22Rv1 (cell line): ENCODE measurements around the gene SARS2.

Source experiments
- H3K27ac ChIP-seq: fragments of 450-650 bp; 2 replicates; pipeline ENCODE4 v1.5.1; 2017
- ZFX ChIP-seq: fragments of 450-650 bp; IDR thresholded peaks from 2 replicates; pipeline ENCODE4 v1.6.1; 2017; ENCODE audit warnings: antibody characterized with exemption, borderline replicate concordance
- TF ChIP-seq, protein P1 (sequence below): fragments of 450-650 bp; IDR thresholded peaks from 2 replicates; pipeline ENCODE4 v1.5.1; 2017; ENCODE audit warnings: mild to moderate bottlenecking

SARS2 gene

GRCh38 chr19:38905620-38906019 is 24.9 kb downstream of the SARS2 start:
- TF ChIP-seq, protein P1, sequence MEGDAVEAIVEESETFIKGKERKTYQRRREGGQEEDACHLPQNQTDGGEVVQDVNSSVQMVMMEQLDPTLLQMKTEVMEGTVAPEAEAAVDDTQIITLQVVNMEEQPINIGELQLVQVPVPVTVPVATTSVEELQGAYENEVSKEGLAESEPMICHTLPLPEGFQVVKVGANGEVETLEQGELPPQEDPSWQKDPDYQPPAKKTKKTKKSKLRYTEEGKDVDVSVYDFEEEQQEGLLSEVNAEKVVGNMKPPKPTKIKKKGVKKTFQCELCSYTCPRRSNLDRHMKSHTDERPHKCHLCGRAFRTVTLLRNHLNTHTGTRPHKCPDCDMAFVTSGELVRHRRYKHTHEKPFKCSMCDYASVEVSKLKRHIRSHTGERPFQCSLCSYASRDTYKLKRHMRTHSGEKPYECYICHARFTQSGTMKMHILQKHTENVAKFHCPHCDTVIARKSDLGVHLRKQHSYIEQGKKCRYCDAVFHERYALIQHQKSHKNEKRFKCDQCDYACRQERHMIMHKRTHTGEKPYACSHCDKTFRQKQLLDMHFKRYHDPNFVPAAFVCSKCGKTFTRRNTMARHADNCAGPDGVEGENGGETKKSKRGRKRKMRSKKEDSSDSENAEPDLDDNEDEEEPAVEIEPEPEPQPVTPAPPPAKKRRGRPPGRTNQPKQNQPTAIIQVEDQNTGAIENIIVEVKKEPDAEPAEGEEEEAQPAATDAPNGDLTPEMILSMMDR = no peak
- TF ChIP-seq ZFX = no peak
- no peak overlapping the region for H3K27ac ChIP-seq

GRCh38 chr19:38904581-38905539 is 25.7 kb downstream of the SARS2 start:
- no peak overlapping the region for H3K27ac ChIP-seq

DNA sequence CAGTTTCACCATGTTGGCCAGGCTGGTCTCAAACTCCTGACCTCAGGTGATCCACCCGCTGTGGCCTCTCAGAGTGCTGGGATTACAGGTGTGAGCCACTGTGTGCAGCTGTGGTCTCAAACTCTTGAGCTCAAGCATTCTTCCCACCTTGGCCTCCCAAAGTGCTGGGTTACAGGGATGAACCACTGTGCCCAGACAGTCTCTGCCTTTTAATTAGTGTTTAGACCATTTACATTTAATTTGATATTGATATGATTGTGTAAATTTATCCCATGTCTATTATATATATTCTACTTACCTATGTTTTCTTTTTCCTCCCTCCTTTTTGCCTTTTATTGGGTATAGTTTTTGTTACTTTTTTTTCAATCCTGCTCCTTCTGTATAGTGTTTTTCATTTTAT is 28.9 kb downstream of the SARS2 start:
- no peak for TF ChIP-seq ZFX
- TF ChIP-seq, protein P1 = no peak
- no peak overlapping the region for H3K27ac ChIP-seq

More at GRCh38 chr19:38904581-38905539, 25.7 kb downstream of the SARS2 start:
- TF ChIP-seq ZFX = no peak
- TF ChIP-seq, protein P1 = no peak

DNA sequence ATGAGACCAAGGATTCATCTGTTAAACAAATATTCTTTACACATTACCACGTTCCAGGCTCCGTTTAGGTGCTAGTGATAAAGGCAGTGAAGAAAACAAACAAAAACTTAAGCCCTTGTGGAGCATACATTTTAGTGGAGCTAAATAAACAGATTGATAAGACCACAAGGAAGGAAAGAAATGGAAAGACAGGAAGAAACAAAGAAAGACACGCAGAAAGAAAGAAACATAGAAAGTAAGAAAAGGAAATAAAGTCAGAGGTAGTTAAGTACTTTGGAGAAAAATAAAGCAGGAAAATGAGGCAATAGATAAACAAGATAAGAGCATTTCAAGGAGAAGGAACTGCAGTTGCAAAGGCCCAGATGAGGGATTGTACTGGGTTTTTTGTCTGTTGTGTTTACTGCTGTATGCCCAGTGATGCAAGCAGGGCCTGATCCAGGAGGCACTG is 29.8 kb downstream of the SARS2 start:
- H3K27ac ChIP-seq = peak overlapping the region; percentile 58
- TF ChIP-seq, protein P1 = no peak

DNA sequence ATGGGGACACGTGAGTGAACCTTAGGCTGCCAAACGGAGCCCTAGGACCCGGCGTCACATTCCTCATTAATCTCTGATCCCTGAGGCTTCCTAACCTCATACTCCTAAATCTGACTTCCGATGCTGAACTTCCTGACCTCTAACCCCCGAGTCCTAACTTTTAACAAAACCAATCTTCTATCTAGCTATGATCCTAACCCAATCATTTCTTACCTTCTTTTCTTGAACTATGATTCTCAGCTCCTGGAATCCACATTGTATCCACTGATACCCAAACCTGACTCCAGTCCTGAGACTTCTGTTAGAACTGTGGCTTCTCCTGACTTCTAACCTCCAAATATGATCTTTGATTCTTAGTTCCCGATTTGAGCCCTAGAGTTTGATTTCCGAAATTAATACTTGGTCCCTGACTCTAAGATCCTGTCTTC is 30.3 kb downstream of the SARS2 start:
- TF ChIP-seq ZFX = no peak
- TF ChIP-seq, protein P1 = no peak

DNA sequence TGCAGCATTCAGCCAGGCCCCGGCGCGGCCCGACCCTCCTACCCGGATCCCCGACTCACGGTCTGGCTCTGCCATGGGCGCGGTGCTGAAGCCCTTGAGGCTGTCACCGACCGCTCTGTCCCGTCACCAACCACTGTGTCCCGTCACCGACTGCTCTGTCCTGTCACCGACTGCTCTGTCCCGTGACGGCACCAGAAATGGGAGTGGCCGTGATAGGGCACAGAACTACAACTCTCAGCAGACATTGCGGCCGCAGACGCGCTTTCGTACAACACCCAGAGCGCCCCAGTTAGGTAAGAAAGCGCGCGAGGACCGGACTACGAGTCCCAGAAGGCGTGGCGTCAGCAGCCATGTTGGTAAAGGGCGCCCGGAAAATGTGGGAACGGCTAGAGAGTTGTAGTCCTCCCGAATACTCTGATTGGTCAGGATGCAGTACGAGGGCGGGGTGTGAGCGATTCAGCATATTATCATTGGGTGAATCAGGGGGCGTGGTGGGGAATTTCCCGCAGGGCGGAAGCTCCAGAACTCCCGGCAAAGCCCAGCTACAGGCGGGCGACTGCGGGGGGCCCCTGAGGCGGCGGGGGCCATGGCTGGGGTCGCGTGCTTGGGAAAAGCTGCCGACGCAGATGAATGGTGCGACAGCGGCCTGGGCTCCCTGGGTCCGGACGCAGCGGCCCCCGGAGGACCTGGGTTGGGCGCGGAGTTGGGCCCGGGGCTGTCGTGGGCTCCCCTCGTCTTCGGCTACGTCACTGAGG is 30.9 kb downstream of the SARS2 start, which contains the start of the genes NFKBIB and SIRT2:
NFKBIB (plus strand) TSS at position 523 of the 755 bp plus-strand sequence; CDS start at position 587, 64 bp downstream.
SIRT2 (minus strand) TSS at position 172 of the 755 bp plus-strand sequence; CDS start at position 75, 97 bp downstream.
- no peak for TF ChIP-seq ZFX
- TF ChIP-seq, protein P1 = no peak
- peak within 1 kb of the TSS; percentile 58 for H3K27ac ChIP-seq

More for the DNA sequence above, 30.3 kb downstream of the SARS2 start:
- peak overlapping the region; percentile 58 for H3K27ac ChIP-seq
